Spinal cord (tissue), 10 donors: Measurements from ENCODE around the gene SERPIND1. TPM values are rescaled to one million over a fixed set of nuclear protein-coding genes. Genes with fewer than 3 reads are reported as not detected.
"Not testable (repeated sequence)": the region's sequence is repeated elsewhere in the genome, so short reads cannot be mapped to it uniquely, and the experiment has no call there.

Experiments used
- DNase-seq, 6 donors: peaks; one replicate each; pipeline versions ENCODE4 v3.0.0 to v3.0.0-alpha.2; 2013 to 2015; ENCODE audit warnings: low spot score in 6 of 6, low read depth in 4 of 6
- H3K27ac ChIP-seq: one replicate; pipeline ENCODE4 v1.5.1; 2013; ENCODE audit warnings: low read depth, low read length, control low read depth
- H3K27me3 ChIP-seq: one replicate; pipeline ENCODE4 v1.6.1; 2013; ENCODE audit warnings: low read length; ENCODE audit not compliant: control insufficient read depth, insufficient read depth
- H3K36me3 ChIP-seq: one replicate; pipeline ENCODE4 v1.6.1; 2013; ENCODE audit warnings: low read length; ENCODE audit not compliant: control insufficient read depth, insufficient read depth
- H3K4me1 ChIP-seq: one replicate; pipeline ENCODE4 v1.6.1; 2013; ENCODE audit warnings: low read length; ENCODE audit not compliant: control insufficient read depth, insufficient read depth
- H3K4me3 ChIP-seq: one replicate; pipeline ENCODE4 v1.5.1; 2013; ENCODE audit warnings: low read depth, low read length, control low read depth
- H3K9me3 ChIP-seq: one replicate; pipeline ENCODE4 v1.6.1; 2013; ENCODE audit warnings: low read length; ENCODE audit not compliant: control insufficient read depth, insufficient read depth
- WGBS: methylation state at CpG from one replicate; pipeline ENCODE4 v1.1.5; 2013; ENCODE audit warnings: missing lambda C conversion rate; ENCODE audit not compliant: insufficient coverage; 5-methylcytosine and 5-hydroxymethylcytosine counted together
- polyA plus RNA-seq, 2 donors: library from polyadenylated mRNA; unstranded; fragments of 120-200 nt; gene quantifications; one replicate each; pipeline ENCODE4 v1.2.1, GENCODE V29; 2013; ENCODE audit not compliant: insufficient read length in 2 of 2
- total RNA-seq, 2 donors: library from RNA; depleted of rRNA in 1 of 2; stranded (reverse); fragments of 120-200 nt in 1 of 2; fragments of >200 nt in 1 of 2; gene quantifications; one replicate each; pipeline versions ENCODE4 v1.2.3 to v1.2.4, GENCODE V29; 2013 to 2014
- donor health status: healthy.

Gene SERPIND1
- total and polyA plus RNA-seq, 4 donors, result 9.6 to 201 (median 61.3) TPM

DNA sequence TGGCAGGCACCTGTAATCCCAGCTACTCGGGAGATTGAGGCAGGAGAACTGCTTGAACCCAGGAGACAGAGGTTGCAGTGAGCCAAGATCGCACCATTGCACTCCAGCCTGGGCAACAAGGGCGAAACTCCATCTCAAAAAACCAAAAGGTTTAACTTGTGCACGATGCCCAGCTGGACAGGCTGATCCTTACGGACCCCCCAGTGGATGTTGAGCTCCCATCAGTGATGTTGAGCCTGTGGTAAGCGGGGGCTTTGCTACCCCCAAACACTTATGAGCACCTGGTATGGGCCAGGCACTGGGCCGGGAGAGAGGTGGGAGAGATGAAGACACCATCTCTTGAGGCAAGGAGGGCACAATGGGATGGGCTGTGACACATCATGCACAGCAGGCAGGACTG lies 7.4 kb upstream of the SERPIND1 start:
- H3K9me3 ChIP-seq, result no peaks in the 10 kb centered on the region
- DNase-seq, result no peak
- WGBS, result 96% methylated on average over 7 of the region's 7 CpGs
- H3K4me1 ChIP-seq, result no peaks in the 10 kb centered on the region
- H3K27me3 ChIP-seq, result no peaks in the 10 kb centered on the region
- H3K4me3 ChIP-seq, result no peak overlapping the region
- no peak overlapping the region for H3K27ac ChIP-seq
- peaks cover 46% of the 10 kb centered on the region for H3K36me3 ChIP-seq

DNA sequence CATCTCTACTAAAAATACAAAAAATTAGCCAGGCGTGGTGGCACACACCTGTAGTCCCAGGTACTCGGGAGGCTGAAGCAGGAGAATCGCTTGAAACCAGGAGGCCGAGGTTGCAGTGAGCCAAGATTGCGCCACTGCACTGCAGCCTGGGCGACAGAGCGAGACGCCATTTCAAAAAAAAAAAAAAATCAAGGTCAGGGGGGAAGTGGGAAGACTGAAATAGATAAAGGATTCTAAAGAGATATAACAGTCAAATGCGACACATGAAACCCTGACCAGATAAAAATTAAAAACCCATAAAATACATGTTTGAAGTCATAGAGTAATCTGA lies 4.5 kb upstream of the SERPIND1 start:
- H3K4me3 ChIP-seq, H3K27ac ChIP-seq, DNase-seq, H3K4me1 ChIP-seq, H3K27me3 ChIP-seq, H3K9me3 ChIP-seq: not testable (repeated sequence)
- peaks cover 32% of the 10 kb centered on the region for H3K36me3 ChIP-seq
- 98% methylated on average over 7 of the region's 9 CpGs for WGBS

DNA sequence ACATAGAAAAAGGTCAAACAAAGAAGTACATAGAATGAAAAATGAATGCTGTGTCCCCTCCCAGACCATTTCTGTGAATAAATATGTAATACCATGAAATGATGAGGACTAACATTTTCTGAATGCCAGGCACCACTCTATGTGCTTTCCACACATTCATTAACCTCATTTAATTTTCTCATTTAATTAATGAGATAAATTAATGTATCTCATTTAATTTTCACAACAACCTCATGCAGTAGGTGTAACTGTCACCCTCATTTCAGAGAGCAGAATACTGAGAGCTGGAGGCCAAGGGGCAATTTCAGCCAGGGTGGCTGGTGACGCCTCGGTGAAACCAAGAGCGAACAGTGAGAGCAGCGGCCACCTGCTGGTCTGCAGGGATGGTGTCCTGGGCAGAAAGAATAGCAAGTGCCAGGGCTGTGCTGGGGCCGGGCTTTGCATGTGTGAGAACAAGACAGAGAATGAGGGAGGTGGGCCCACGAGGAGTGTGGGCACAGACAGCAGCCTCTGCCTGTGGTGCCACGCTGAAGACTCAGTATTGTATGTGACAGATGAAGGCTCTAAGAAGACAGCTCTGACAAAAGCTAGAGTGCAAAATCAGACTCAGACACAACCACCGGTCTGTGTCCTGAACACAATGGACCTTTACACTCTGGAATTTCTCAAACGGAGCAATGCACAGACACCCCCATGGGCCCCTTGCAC lies 1.8 kb upstream of the SERPIND1 start:
- no peaks in the 10 kb centered on the region for H3K4me1 ChIP-seq
- 33% methylated on average over 9 of the region's 9 CpGs for WGBS
- H3K36me3 ChIP-seq, result peaks cover 16% of the 10 kb centered on the region
- H3K27ac ChIP-seq, result no peak overlapping the region
- no peaks in the 10 kb centered on the region for H3K27me3 ChIP-seq
- H3K9me3 ChIP-seq, result no peaks in the 10 kb centered on the region
- DNase-seq, result no peak
- H3K4me3 ChIP-seq, result no peak overlapping the region

DNA sequence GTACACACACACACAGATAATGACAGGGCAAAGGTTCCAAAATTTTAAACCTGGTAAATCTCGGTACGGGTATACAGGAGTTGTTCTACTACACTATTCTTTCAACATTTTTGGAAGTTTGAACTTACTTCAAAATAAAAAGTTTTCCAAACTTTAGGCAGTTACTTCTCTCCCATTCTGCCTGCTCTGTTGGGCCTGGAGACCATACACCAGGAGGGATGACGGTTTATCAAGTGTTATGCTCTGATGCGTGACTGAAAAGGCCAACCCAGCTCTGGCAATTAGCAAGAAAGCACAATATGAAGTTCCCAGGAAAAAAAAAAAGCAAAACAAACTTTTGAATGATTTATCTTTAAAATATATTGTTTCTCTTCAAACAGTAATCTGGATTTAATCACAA lies 969 bp downstream of the SERPIND1 start:
- H3K4me3 ChIP-seq, result no peak overlapping the region
- no peak for DNase-seq
- whole genome bisulfite sequencing, result 100% methylated on average over 2 of the region's 4 CpGs
- H3K4me1 ChIP-seq, result no peaks in the 10 kb centered on the region
- peaks cover 19% of the 10 kb centered on the region for H3K36me3 ChIP-seq
- no peaks in the 10 kb centered on the region for H3K27me3 ChIP-seq
- no peaks in the 10 kb centered on the region for H3K9me3 ChIP-seq
- H3K27ac ChIP-seq, result peak overlapping the region; percentile 47

DNA sequence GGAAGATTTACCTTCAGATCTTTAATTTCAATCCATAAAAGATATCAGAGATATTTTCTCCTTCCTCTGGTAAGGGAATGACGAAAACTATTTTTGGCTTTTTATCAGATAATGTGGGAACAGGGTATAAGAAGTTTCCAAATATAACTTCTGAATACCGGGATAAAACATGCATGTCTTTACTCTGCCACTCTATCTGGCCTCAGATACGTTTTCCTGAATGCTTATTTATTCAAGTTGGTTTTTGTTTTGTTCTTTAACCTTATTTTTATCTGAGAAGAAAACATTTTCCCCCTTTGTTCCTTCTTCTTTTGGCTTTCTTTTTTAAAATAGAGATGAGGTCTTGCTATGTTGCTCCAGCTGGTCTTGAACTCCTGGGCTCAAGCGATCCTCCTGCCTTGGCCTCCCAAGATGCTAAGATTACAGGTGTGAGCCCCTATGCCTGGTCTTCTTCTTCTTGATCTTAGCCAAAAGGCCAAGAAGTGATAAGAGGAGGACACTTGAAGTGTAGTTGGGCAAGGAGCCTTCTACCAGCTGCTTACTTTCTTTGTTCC lies 1.5 kb downstream of the SERPIND1 start:
- DNase-seq, result no peak
- Histone ChIP-seq H3K27ac (peak overlapping the region; percentile 47), H3K27me3 (no peaks in the 10 kb centered on the region), H3K4me1 (no peaks in the 10 kb centered on the region), H3K36me3 (peaks cover 20% of the 10 kb centered on the region), H3K9me3 (no peaks in the 10 kb centered on the region), H3K4me3 (no peak overlapping the region)
- WGBS, result no CpG with 5 or more reads among the region's 4 CpGs

DNA sequence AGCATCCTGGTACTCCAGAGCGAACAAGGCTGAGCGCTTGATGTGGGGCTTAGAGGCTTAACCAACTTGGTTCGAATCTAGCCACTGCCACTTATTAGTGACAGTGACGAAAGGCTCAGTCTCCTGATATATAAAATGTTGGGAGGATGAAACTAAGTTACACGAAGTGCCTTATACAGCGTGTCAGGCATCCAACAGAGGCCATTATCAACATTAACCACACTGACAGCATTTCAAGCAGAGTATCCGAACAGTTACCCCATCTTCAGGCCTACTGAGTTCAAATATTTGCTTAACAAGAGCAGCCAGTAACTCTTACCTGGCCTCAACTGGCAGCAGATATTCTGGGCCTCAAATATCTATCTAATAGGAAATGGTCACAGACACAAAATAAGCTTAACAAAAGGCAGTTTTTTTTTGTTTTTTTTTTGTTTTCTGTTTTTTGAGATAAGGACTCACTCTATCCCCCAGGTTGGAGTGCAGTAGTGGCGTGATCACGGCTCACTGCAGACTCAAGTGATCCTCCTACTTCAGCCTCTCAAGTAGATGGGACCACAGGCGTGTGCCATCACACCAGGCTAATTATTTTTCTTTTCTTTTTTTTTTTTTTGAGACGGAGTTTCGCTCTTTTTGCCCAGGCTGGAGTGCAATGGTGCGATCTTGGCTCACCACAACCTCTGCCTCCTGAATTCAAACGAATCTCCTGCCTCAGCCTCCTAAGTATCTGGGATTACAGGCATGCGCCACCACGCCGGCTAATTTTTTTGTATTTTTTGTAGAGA lies 2.9 kb downstream of the SERPIND1 start:
- Histone ChIP-seq H3K27me3 (no peaks in the 10 kb centered on the region), H3K4me1 (no peaks in the 10 kb centered on the region), H3K36me3 (peaks cover 23% of the 10 kb centered on the region), H3K9me3 (no peaks in the 10 kb centered on the region), H3K27ac (peak overlapping the region; percentile 30), H3K4me3 (no peak overlapping the region)
- DNase-seq, result no peak
- WGBS, result 78% methylated on average over 5 of the region's 17 CpGs

DNA sequence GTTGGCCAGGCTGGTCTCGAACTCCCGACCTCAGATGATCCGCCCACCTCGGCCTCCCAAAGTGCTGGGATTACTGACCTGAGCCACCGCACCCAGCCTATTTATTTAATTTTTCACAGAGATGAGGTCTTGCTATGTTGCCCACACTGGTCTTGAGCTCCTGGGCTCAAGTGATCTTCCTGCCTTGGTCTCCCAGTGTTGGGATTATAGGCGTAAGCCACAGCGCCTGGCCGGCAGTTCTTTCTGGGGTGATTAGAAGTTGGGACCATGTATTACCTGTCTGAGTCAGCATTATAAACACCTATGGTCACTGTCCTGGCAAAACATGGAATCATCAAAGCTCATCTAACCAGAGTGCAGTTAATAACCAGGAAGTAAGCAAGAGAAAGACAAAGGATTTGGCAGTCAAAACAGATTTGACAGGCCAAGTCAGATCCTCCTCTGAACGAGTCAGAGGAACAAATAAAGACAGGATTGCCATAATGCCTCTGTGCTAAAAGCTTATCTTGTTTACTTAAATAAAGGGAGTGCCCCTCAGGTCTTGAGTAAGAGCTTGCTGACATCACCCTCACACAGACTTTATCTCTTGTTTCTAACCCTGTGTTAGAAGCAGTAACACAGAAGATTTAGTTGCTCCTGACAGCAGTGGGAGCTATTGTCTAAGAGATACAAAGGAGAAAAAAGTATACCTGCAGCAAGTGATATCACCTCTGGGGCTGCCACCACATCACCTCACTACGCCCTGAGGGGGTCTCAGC lies 3.7 kb downstream of the SERPIND1 start:
- no peak for DNase-seq
- 89% methylated on average over 7 of the region's 10 CpGs for WGBS
- H3K9me3 ChIP-seq, result no peaks in the 10 kb centered on the region
- H3K36me3 ChIP-seq, result peaks cover 18% of the 10 kb centered on the region
- no peaks in the 10 kb centered on the region for H3K4me1 ChIP-seq
- no peak overlapping the region for H3K27ac ChIP-seq
- no peaks in the 10 kb centered on the region for H3K27me3 ChIP-seq
- no peak overlapping the region for H3K4me3 ChIP-seq

DNA sequence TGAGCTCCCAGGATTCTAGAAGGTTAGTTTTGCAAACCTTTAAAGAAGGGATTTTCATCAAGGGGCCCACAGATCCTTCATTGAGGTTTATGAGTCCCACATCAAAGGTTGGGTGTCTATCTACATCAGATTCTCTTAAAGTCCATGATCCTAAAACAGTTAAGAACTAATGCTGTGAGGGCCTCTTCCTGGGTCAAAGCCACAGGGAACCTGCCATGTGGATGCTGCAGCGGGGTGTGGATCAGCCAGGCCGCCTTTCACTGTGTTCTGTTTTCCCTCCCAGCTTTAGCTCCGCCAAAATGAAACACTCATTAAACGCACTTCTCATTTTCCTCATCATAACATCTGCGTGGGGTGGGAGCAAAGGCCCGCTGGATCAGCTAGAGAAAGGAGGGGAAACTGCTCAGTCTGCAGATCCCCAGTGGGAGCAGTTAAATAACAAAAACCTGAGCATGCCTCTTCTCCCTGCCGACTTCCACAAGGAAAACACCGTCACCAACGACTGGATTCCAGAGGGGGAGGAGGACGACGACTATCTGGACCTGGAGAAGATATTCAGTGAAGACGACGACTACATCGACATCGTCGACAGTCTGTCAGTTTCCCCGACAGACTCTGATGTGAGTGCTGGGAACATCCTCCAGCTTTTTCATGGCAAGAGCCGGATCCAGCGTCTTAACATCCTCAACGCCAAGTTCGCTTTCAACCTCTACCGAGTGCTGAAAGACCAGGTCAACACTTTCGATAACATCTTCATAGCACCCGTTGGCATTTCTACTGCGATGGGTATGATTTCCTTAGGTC lies 5.3 kb downstream of the SERPIND1 start:
- Histone ChIP-seq H3K4me1 (no peaks in the 10 kb centered on the region), H3K36me3 (peaks cover 23% of the 10 kb centered on the region), H3K9me3 (no peaks in the 10 kb centered on the region), H3K27me3 (no peaks in the 10 kb centered on the region), H3K27ac (peak overlapping the region; percentile 55), H3K4me3 (no peak overlapping the region)
- WGBS, result 74% methylated on average over 19 of the region's 25 CpGs
- DNase-seq, result peak in 1 of 6 donors; percentile 44

DNA sequence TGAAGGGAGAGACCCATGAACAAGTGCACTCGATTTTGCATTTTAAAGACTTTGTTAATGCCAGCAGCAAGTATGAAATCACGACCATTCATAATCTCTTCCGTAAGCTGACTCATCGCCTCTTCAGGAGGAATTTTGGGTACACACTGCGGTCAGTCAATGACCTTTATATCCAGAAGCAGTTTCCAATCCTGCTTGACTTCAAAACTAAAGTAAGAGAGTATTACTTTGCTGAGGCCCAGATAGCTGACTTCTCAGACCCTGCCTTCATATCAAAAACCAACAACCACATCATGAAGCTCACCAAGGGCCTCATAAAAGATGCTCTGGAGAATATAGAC lies 5.9 kb downstream of the SERPIND1 start:
- H3K4me1 ChIP-seq, result no peaks in the 10 kb centered on the region
- peak overlapping the region; percentile 55 for H3K27ac ChIP-seq
- 90% methylated on average over 4 of the region's 5 CpGs for WGBS
- H3K4me3 ChIP-seq, result no peak overlapping the region
- no peaks in the 10 kb centered on the region for H3K27me3 ChIP-seq
- H3K36me3 ChIP-seq, result peaks cover 23% of the 10 kb centered on the region
- no peaks in the 10 kb centered on the region for H3K9me3 ChIP-seq
- DNase-seq, result no peak
